Kidney (tissue), 14 donors: Measurements from ENCODE around the gene LDLRAD4. TPM values are rescaled to one million over a fixed set of nuclear protein-coding genes. Genes with fewer than 3 reads are reported as not detected.

ENCODE experiments used
- DNase-seq, 5 donors: peaks; one replicate each; pipeline ENCODE4 v3.0.0-alpha.2; 2013 to 2020
- FAIRE-seq: peaks from 2 replicates; lab custom pipeline; 2012; peaks lifted over from hg19 to GRCh38; lab: Jason Lieb, UNC
- H3K27ac ChIP-seq, 2 donors: one replicate each; pipeline ENCODE4 v1.7.0; 2013; ENCODE audit warnings: low read depth in 2 of 2, low read length in 2 of 2, inconsistent platforms in 1 of 2
- H3K27me3 ChIP-seq: one replicate; pipeline ENCODE4 v1.7.1; 2013; ENCODE audit warnings: low read length, inconsistent platforms; ENCODE audit not compliant: control insufficient read depth, insufficient read depth
- H3K36me3 ChIP-seq, 3 donors: one replicate each; pipeline versions ENCODE4 v1.7.0 to v1.7.1; 2013; ENCODE audit warnings: low read length in 3 of 3, control low read depth in 1 of 3, inconsistent platforms in 1 of 3; ENCODE audit not compliant: insufficient read depth in 3 of 3, control insufficient read depth in 2 of 3
- H3K4me1 ChIP-seq, 3 donors: one replicate each; pipeline versions ENCODE4 v1.7.0 to v1.7.1; 2013; ENCODE audit warnings: low read length in 3 of 3, inconsistent platforms in 1 of 3, low read depth in 1 of 3; ENCODE audit not compliant: control insufficient read depth in 2 of 3, insufficient read depth in 2 of 3
- H3K4me3 ChIP-seq, 3 donors: one replicate each; pipeline versions ENCODE4 v1.7.0 to v1.8.1; 2013; ENCODE audit warnings: low read length in 3 of 3, control low read depth in 1 of 3, inconsistent platforms in 1 of 3
- H3K9ac ChIP-seq, 3 donors: one replicate each; pipeline versions ENCODE4 v1.7.0 to v1.7.1; 2013; ENCODE audit warnings: low read length in 3 of 3, control low read depth in 1 of 3, inconsistent platforms in 1 of 3
- H3K9me3 ChIP-seq, 3 donors: one replicate each; pipeline versions ENCODE4 v1.7.0 to v1.7.1; 2013; ENCODE audit warnings: low read length in 3 of 3, control low read depth in 1 of 3, inconsistent platforms in 1 of 3; ENCODE audit not compliant: control insufficient read depth in 2 of 3, insufficient read depth in 1 of 3
- CTCF ChIP-seq: IDR thresholded peaks from 3 replicates; pipeline ENCODE4 v1.5.1; 2012; ENCODE audit warnings: mild to moderate bottlenecking, moderate library complexity, borderline replicate concordance; ENCODE audit not compliant: insufficient read depth; ENCODE audit errors: extremely low read depth
- intact Hi-C: fragments of 100-400 bp; cut with DNase I; formaldehyde crosslinking; loops from one replicate; pipeline ENCODE4 v1.11.1; 2022
- polyA plus RNA-seq: library from polyadenylated mRNA; stranded (reverse); fragments of 350-450 nt; fragmentation: Illumina TruSeq; extraction: RNeasy Lipid Tissue Mini Kit (QIAGEN cat#74804); gene quantifications from one replicate; pipeline ENCODE4 v1.2.3, GENCODE V29; 2014; ENCODE audit warnings: low read depth, low replicate concordance; ENCODE audit not compliant: insufficient read depth
- total RNA-seq: library from RNA; stranded (reverse); fragmentation: NEBNext Ultra II Directional; extraction: Animal tissue kit (Norgen Biotek cat#: 25700); gene quantifications from one replicate; pipeline ENCODE4 v1.2.1, GENCODE V29; 2021
- donor health status: control.
- donor health status: control.
- donor health status: control.
- donor health status: control.
- donor health status: control.
- donor health status: DM: yes; HTN: yes; CAD: no.
- donor health status: Normal renal cell carcinoma (clear cell type).

Gene LDLRAD4
- total and polyA plus RNA-seq, 2 donors from 2014 or later, result 2.3 to 42.3 TPM

- no peak overlapping the region for H3K4me3 ChIP-seq
- H3K4me1 ChIP-seq, result peaks cover 0 to 18% (median 3%) of the 10 kb centered on the region in 3 donors
- no peaks in the 10 kb centered on the region for H3K36me3 ChIP-seq
- H3K27me3 ChIP-seq, result no peaks in the 10 kb centered on the region
- intact Hi-C loops, result no loop called here
- FAIRE-seq (no peak), DNase-seq (no peak)
- TF ChIP-seq CTCF, result no peak
- H3K27ac ChIP-seq, result no peak overlapping the region
- no peak overlapping the region for H3K9ac ChIP-seq
- no peaks in the 10 kb centered on the region for H3K9me3 ChIP-seq
These were observed 51.8 kb downstream of the LDLRAD4 start for GRCh38 chr18:13270279-13270855.

GRCh38 chr18:13271302-13271911, 52.8 kb downstream of the LDLRAD4 start:
- H3K27ac ChIP-seq, result no peak overlapping the region
- DNase-seq (peak in 1 of 5 donors; percentile 5), FAIRE-seq (no peak)
- no peak for TF ChIP-seq CTCF
- intact Hi-C loops, result no loop called here
- no peaks in the 10 kb centered on the region for H3K36me3 ChIP-seq
- H3K27me3 ChIP-seq, result no peaks in the 10 kb centered on the region
- H3K4me3 ChIP-seq, result no peak overlapping the region
- peaks cover 0 to 18% (median 3%) of the 10 kb centered on the region in 3 donors for H3K4me1 ChIP-seq
- H3K9me3 ChIP-seq, result no peaks in the 10 kb centered on the region
- H3K9ac ChIP-seq, result no peak overlapping the region

GRCh38 chr18:13272416-13272815, 53.9 kb downstream of the LDLRAD4 start:
- peak in 3 of 5 donors; percentile 8 to 65 (median 48) for DNase-seq
- H3K27me3 ChIP-seq, result no peaks in the 10 kb centered on the region
- no peak for FAIRE-seq
- H3K4me1 ChIP-seq, result peaks cover 0 to 14% (median 3%) of the 10 kb centered on the region in 3 donors
- no peaks in the 10 kb centered on the region for H3K9me3 ChIP-seq
- no peaks in the 10 kb centered on the region for H3K36me3 ChIP-seq
- H3K9ac ChIP-seq, result no peak overlapping the region
- intact Hi-C loops, result no loop called here
- no peak for TF ChIP-seq CTCF
- no peak overlapping the region for H3K4me3 ChIP-seq
- no peak overlapping the region for H3K27ac ChIP-seq
